ENCODE measurements around the gene MYOM1.

DNA sequence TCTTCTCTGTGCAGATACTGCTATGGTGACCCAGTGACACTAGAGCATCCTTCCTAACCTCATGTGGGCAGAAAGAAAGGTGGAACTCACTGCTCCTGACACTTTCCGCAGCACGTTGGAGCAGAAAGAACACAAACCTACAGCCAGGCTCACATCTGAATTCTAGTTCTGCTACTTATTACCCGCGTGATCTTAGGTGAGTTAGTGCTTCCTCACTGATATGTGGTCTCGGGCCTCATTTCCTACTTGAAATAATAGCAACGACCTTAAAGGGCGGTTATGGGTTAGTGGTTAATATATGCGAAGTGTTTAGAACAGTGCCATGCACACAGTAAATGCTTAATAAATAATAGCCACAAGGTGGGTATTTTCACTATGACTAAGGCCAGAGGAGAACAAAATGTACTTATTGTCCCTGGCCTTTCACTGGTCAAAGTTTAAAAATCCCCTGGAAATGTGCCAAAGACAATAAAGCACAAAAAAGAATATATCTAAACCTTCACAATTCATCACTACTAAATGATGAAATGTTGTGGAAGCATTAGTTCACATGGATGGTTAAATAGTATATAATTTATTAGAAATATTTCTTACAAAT, 66.6 kb downstream of the MYOM1 start:
- TF ChIP-seq, protein P1, sequence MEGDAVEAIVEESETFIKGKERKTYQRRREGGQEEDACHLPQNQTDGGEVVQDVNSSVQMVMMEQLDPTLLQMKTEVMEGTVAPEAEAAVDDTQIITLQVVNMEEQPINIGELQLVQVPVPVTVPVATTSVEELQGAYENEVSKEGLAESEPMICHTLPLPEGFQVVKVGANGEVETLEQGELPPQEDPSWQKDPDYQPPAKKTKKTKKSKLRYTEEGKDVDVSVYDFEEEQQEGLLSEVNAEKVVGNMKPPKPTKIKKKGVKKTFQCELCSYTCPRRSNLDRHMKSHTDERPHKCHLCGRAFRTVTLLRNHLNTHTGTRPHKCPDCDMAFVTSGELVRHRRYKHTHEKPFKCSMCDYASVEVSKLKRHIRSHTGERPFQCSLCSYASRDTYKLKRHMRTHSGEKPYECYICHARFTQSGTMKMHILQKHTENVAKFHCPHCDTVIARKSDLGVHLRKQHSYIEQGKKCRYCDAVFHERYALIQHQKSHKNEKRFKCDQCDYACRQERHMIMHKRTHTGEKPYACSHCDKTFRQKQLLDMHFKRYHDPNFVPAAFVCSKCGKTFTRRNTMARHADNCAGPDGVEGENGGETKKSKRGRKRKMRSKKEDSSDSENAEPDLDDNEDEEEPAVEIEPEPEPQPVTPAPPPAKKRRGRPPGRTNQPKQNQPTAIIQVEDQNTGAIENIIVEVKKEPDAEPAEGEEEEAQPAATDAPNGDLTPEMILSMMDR (conservative IDR thresholded peaks at IDR 0.05; ENCODE audit: low read depth, low read length): no peak
- no peak for TF ChIP-seq EZH2 (IDR thresholded peaks at IDR 0.05; ENCODE audit: borderline replicate concordance, low read depth, low read length, poor library complexity, severe bottlenecking)
